Stimulated activated CD4-positive, alpha-beta T cell treated with anti-CD3 and anti-CD28 coated beads, Interleukin-2, amount 100 ng/mL, for 24 hours (primary cell): Measurements from ENCODE around the gene DPF3.

Experiments used
- DNase-seq, 2 donors: peaks; one replicate each; pipeline ENCODE4 v3.0.0-alpha.2; 2020

The DPF3 gene

DNA sequence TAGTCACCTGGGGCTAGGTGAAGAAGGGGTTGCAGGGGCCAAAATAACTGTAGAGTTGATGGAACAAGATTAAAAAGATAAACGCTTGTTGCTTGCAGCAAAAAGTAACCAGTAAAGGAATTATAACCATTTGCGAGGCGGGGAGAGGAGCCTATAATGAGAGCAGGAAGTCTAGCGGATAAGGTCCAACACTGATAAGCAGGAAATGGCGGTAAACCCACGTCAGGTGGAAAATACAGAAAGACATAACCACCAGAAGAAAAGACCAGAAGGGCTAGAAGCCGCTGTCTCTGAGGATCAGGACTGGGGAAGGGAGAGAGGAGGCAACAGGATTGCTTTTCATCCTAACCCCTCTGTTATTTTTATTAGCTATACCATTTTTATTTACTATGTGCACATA is 303.3 kb downstream of the DPF3 start:
- no peak for DNase-seq

DNA sequence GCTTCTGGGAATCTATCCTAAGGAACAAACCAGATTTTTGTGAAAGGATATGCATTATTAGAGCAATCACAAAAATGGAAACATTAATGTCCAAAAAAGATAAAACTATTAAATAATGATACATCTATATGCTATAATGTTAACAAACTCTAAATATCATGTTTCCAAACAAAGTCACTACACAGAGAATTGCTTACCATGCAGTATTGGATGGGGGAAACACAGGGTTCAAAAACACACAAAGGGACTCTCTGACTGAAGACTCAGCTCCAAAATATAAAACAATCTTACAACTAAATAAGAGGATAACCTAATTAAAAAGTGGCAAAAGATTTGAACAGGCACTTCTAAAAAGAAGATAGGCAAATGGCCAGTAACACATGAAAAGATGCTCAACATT is 304.2 kb downstream of the DPF3 start:
- no peak for DNase-seq

GRCh38 chr14:72588521-72588920 is 305.4 kb downstream of the DPF3 start:
- no peak for DNase-seq

DNA sequence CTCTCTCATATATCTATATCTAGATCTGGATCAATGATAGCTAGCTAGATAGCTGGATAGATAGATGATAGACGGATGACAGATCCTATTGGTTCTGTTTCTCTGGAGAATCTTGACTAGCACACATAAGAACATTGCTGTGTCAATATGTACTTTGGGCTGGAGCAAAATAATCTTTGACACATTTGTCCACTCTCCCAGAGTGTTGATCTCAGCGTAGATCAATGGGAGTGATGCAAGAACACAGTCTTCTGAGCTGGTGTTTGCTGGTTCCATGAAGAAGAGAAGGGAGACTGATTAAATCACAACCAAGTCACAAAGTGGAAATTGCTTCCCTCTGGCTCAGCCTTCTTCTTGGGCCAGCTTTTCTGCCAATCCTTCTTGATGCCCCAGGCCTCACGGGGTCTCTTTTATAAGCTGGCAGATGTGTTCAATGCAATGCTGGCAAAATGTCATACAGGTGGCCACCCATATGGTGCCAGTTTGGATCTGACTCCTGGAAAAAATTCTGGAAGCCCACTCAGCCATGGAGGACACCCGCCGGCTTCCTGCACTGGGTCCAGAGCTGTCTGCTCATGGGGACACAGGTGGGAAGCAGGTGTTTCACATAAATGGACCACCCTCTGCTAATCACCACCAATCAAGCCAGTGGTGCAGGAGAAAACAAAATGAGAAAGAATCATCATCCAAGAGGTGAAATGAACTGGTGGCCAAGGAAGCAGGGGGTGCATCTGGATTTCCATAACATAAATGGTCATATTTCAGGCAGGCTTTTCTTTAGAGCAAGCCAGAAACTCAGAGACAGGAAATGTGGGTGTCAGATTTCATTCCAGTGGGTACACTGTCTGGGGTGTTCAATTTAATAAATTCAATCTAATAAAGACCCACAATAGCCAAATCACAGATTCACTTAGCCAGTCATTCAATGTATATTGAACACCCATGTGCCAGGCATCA is 310.3 kb downstream of the DPF3 start:
- no peak for DNase-seq

GRCh38 chr14:72582582-72582981 is 311.3 kb downstream of the DPF3 start:
- no peak for DNase-seq

DNA sequence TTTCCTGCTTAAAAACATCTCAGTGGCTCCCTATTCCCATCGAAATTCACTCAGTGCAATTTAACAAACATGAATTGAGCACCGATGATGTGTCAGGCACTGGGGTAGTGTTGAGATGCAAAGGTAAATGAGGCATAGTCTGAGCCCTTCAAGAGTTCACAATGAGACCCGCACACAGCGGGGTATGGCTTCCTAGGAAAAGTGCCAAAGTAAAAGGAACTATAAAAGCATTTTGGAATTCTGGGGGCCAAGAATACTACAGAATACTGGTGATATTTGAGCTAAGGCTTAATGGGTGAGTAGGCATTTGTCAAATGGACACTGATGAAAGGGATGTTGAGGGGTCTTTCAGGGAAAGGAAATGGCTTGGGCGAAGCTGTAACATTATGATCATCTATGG is 315.4 kb downstream of the DPF3 start:
- no peak for DNase-seq

DNA sequence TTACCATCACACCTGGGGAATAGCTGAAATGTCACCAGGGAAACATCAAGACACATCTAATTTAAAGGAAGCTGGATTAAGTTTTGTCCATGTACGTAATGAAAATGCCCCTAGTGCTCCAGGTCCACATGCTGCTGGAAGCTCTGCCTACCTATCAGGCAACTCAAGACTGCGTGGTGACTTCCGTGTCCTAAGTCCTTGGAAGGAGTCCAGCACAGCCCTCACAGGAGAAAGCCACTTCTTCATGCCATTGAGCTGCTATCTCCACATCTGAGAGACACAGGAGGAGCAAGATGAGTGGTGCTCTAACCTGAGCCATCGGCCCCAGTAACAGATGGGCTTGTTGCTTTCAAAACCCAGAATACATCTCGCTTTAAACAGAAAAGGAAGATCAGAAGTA is 316.4 kb downstream of the DPF3 start:
- no peak for DNase-seq

GRCh38 chr14:72576258-72576657 is 317.6 kb downstream of the DPF3 start:
- no peak for DNase-seq

DNA sequence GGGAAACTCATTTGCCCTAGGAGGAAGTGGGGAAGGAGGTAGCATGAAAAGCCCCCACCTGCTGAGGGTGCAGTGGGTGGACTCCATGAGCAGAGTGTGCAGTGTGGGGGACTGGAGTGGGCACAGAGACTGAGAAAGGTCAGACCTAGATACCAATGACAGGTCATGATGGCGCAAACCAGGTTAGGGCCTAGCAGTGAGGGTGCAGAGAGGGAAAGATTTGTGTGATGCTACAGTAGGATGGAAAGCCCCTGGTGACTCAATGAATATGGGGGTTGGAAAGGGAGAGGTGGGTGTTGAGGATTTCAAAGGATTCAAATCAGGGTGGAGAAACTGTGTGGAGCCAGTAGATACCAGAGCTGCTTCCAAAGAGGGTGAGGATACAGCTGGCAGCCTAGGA is 319.2 kb downstream of the DPF3 start:
- no peak for DNase-seq

DNA sequence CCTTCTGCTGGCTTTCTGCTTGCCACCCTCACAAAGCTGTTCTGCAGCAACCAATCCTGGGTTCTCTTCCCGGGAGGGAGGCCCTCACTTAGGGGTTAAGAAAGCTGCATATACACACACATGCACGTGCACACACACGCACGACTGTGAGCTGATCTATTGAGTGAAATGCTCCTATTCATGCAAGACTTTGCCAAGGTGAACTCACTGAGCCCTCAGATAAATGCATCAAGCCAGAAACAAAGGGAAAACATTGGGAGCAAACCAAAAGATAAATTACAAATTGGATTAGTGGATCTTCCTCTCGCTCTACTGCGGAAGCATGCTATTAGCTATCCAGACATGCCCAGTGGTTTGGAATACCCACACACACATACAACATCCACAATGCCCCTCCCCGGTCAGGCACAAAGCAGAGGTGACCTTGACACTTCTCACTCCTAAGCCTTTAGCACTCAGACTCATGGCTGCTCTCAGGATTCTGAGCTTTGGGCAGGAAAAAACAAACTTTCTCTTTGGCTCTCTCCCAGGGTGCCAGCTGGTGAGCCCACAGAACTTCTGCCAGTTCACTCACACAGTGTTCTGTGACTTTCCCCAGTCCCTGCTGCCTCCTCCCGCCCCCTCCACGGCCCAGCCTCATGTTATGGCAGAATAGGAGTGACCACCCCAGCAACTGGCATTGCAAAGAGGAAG is 320.0 kb downstream of the DPF3 start:
- no peak for DNase-seq
